ENCODE results near the gene PTGER2. TPM values are rescaled to one million over a fixed set of nuclear protein-coding genes. Genes with fewer than 3 reads are reported as not detected.

Gene PTGER2
- total RNA-seq, 1 experiment from 2014 or later, result 0.12 TPM

- Mint-ChIP-seq H3K4me1 (ENCODE audit: insufficient read depth, unreplicated experiment) (peaks cover 19% of the 10 kb centered on the region), H3K27ac (ENCODE audit: low read depth, unreplicated experiment) (peak overlapping the region; percentile 42), H3K27me3 (ENCODE audit: insufficient read depth, unreplicated experiment) (no peaks in the 10 kb centered on the region), H3K4me3 (ENCODE audit: unreplicated experiment) (no peak overlapping the region), H3K36me3 (ENCODE audit: insufficient read depth, unreplicated experiment) (no peaks in the 10 kb centered on the region), H3K9me3 (ENCODE audit: unreplicated experiment) (no peaks in the 10 kb centered on the region)
- CTCF ChIA-PET, result no interaction called here
- TF ChIP-seq, protein P1, sequence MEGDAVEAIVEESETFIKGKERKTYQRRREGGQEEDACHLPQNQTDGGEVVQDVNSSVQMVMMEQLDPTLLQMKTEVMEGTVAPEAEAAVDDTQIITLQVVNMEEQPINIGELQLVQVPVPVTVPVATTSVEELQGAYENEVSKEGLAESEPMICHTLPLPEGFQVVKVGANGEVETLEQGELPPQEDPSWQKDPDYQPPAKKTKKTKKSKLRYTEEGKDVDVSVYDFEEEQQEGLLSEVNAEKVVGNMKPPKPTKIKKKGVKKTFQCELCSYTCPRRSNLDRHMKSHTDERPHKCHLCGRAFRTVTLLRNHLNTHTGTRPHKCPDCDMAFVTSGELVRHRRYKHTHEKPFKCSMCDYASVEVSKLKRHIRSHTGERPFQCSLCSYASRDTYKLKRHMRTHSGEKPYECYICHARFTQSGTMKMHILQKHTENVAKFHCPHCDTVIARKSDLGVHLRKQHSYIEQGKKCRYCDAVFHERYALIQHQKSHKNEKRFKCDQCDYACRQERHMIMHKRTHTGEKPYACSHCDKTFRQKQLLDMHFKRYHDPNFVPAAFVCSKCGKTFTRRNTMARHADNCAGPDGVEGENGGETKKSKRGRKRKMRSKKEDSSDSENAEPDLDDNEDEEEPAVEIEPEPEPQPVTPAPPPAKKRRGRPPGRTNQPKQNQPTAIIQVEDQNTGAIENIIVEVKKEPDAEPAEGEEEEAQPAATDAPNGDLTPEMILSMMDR (IDR thresholded peaks at IDR 0.05; ENCODE audit: unreplicated experiment), result no peak
- POLR2A ChIA-PET, result interaction anchor here (1.5 kb wide), 1 partner anchor 131 kb away, joined by 8 read pairs; no protein-coding TSS in a partner anchor
- intact Hi-C loops (cut with micrococcal nuclease), result no loop called here
- no TSS peak for BruUV-seq (replicated peaks)
- peak; percentile 53 for DNase-seq (ENCODE audit: unreplicated experiment)
Observed at GRCh38 chr14:52327374-52328226, 13.5 kb downstream of the PTGER2 start.

GRCh38 chr14:52328276-52328675, 14.2 kb downstream of the PTGER2 start:
- H3K4me3 Mint-ChIP-seq (ENCODE audit: unreplicated experiment), result no peak overlapping the region
- intact Hi-C loops (cut with micrococcal nuclease), result no loop called here

GRCh38 chr14:52329678-52330369, 15.7 kb downstream of the PTGER2 start:
- DNase-seq (ENCODE audit: unreplicated experiment), result no peak
- no peak overlapping the region for H3K27ac Mint-ChIP-seq (ENCODE audit: low read depth, unreplicated experiment)
- peaks cover 19% of the 10 kb centered on the region for H3K4me1 Mint-ChIP-seq (ENCODE audit: insufficient read depth, unreplicated experiment)
- CTCF ChIA-PET, result no interaction called here
- H3K36me3 Mint-ChIP-seq (ENCODE audit: insufficient read depth, unreplicated experiment), result no peaks in the 10 kb centered on the region
- H3K4me3 Mint-ChIP-seq (ENCODE audit: unreplicated experiment), result no peak overlapping the region
- no peaks in the 10 kb centered on the region for H3K9me3 Mint-ChIP-seq (ENCODE audit: unreplicated experiment)
- TF ChIP-seq, protein P1 (IDR thresholded peaks at IDR 0.05; ENCODE audit: unreplicated experiment), result no peak
- intact Hi-C loops (cut with micrococcal nuclease), result no loop called here
- no peaks in the 10 kb centered on the region for H3K27me3 Mint-ChIP-seq (ENCODE audit: insufficient read depth, unreplicated experiment)
- BruUV-seq (replicated peaks), result no TSS peak
- POLR2A ChIA-PET, result interaction anchor here (0.6 kb wide), 1 partner anchor 94 kb away, joined by 3 read pairs; no protein-coding TSS in a partner anchor

More at GRCh38 chr14:52328276-52328675, 14.2 kb downstream of the PTGER2 start:
- CTCF ChIA-PET, result no interaction called here
- BruUV-seq (replicated peaks), result no TSS peak
- Mint-ChIP-seq H3K27me3 (ENCODE audit: insufficient read depth, unreplicated experiment) (no peaks in the 10 kb centered on the region), H3K36me3 (ENCODE audit: insufficient read depth, unreplicated experiment) (no peaks in the 10 kb centered on the region), H3K27ac (ENCODE audit: low read depth, unreplicated experiment) (peak overlapping the region; percentile 42), H3K9me3 (ENCODE audit: unreplicated experiment) (no peaks in the 10 kb centered on the region), H3K4me1 (ENCODE audit: insufficient read depth, unreplicated experiment) (peaks cover 19% of the 10 kb centered on the region)
- POLR2A ChIA-PET, result no interaction called here
- peak; percentile 58 for DNase-seq (ENCODE audit: unreplicated experiment)
- TF ChIP-seq, protein P1 (IDR thresholded peaks at IDR 0.05; ENCODE audit: unreplicated experiment), result no peak

- Mint-ChIP-seq H3K4me3 (ENCODE audit: unreplicated experiment) (no peak overlapping the region), H3K27ac (ENCODE audit: low read depth, unreplicated experiment) (no peak overlapping the region), H3K27me3 (ENCODE audit: insufficient read depth, unreplicated experiment) (no peaks in the 10 kb centered on the region), H3K36me3 (ENCODE audit: insufficient read depth, unreplicated experiment) (no peaks in the 10 kb centered on the region), H3K9me3 (ENCODE audit: unreplicated experiment) (no peaks in the 10 kb centered on the region), H3K4me1 (ENCODE audit: insufficient read depth, unreplicated experiment) (peaks cover 8% of the 10 kb centered on the region)
- intact Hi-C loops (cut with micrococcal nuclease), result no loop called here
- ChIA-PET POLR2A (interaction anchor here (1.6 kb wide), 1 partner anchor 11 kb away, joined by 3 read pairs; no protein-coding TSS in a partner anchor), CTCF (no interaction called here)
- BruUV-seq (replicated peaks), result no TSS peak
- TF ChIP-seq, protein P1 (IDR thresholded peaks at IDR 0.05; ENCODE audit: unreplicated experiment), result no peak
- no peak for DNase-seq (ENCODE audit: unreplicated experiment)
Observed at GRCh38 chr14:52332269-52332668, 18.2 kb downstream of the PTGER2 start.
